ENCODE data around the gene CCDC33.

DNA sequence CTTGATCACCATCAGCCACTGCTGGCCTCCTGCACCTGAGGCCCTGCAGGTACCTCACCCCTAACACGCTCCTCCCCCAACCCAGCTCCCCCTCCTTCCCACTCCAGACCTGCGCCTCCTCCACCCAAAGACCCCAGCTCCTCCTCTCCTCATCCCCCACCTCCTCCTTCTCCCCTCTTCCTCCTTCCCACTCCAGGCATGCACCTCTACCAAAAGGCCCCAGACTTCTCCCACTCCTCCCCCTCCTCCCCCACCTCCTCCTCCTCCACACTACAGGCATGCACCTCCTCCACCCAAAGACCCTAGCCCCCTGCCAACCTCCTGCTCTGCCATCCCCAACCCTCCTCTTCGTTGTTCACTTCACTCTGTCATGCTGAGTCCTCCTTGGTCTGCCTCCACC, 88.6 kb downstream of the CCDC33 start:
- TF ChIP-seq CTCF (IDR thresholded peaks at IDR 0.05; ENCODE audit: borderline replicate concordance, extremely low read depth, low read length, poor library complexity, severe bottlenecking) (no peak), EZH2 (IDR thresholded peaks at IDR 0.05; ENCODE audit: borderline replicate concordance, low read depth, low read length, severe bottlenecking) (no peak)

Measured in DND-41 (cell line).